Upper lobe of left lung (tissue), 4 donors: ENCODE data around the gene GARIN1A.
"Not testable (repeated sequence)": the region's sequence is repeated elsewhere in the genome, so short reads cannot be mapped to it uniquely, and the experiment has no call there.

Experiments used
- EP300 ChIP-seq, 4 donors: sonication (generic); formaldehyde crosslinking; IDR thresholded peaks; one replicate each; pipeline ENCODE4 v1.5.1; 2017; ENCODE audit warnings: antibody characterized with exemption in 4 of 4, control low read depth in 2 of 4
- POLR2A ChIP-seq, 4 donors: fragments of 450-650 bp; IDR thresholded peaks; one replicate each; pipeline ENCODE4 v1.5.1; 2016 to 2017; ENCODE audit warnings: antibody characterized with exemption in 4 of 4, mild to moderate bottlenecking in 2 of 4
- POLR2AphosphoS5 ChIP-seq, 2 donors: sonication (generic); formaldehyde crosslinking; IDR thresholded peaks; one replicate each; pipeline ENCODE4 v1.5.1; 2017; ENCODE audit warnings: antibody characterized with exemption in 2 of 2
- TF ChIP-seq, protein P1 (sequence below), 6 experiments: fragments of 450-650 bp in 4 of 6; fragments of 200-600 bp in 2 of 6; sonication (generic) in 2 of 6; IDR thresholded peaks; one replicate each; pipeline ENCODE4 v1.5.1; 2016 to 2019; ENCODE audit warnings: antibody characterized with exemption in 6 of 6

DNA sequence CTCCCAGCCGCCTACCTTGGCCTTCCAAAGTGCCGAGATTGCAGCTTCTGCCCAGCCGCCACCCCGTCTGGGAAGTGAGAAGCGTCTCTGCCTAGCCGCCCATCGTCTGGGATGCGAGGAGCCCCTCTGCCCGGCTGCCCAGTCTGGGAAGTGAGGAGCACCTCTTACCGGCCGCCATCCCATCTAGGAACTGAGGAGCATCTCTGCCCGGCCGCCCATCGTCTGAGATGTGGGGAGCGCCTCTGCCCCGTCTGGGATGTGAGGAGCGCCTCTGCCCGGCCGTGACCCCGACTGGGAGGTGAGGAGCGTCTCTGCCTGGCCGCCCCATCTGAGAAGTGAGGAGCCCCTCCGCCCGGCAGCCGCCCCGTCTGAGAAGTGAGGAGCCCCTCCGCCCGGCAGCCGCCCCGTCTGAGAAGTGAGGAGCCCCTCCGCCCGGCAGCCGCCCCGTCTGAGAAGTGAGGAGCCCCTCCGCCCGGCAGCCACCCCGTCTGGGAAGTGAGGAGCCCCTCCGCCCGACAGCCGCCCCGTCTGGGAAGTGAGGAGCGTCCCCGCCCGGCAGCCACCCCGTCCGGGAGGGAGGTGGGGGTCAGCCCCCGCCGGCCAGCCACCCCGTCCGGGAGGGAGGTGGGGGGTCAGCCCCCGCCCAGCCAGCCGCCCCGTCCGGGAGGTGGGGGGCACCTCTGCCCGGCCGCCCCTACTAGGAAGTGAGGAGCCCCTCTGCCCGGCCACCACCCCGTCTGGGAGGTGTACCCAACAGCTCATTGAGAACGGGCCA is 17.3 kb downstream of the GARIN1A start:
- TF ChIP-seq POLR2A, POLR2AphosphoS5, EP300 (IDR thresholded peaks at IDR 0.05): not testable (repeated sequence)
- TF ChIP-seq, protein P1, sequence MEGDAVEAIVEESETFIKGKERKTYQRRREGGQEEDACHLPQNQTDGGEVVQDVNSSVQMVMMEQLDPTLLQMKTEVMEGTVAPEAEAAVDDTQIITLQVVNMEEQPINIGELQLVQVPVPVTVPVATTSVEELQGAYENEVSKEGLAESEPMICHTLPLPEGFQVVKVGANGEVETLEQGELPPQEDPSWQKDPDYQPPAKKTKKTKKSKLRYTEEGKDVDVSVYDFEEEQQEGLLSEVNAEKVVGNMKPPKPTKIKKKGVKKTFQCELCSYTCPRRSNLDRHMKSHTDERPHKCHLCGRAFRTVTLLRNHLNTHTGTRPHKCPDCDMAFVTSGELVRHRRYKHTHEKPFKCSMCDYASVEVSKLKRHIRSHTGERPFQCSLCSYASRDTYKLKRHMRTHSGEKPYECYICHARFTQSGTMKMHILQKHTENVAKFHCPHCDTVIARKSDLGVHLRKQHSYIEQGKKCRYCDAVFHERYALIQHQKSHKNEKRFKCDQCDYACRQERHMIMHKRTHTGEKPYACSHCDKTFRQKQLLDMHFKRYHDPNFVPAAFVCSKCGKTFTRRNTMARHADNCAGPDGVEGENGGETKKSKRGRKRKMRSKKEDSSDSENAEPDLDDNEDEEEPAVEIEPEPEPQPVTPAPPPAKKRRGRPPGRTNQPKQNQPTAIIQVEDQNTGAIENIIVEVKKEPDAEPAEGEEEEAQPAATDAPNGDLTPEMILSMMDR (IDR thresholded peaks at IDR 0.05), result not testable (repeated sequence)
